Stimulated activated CD4-positive, alpha-beta T cell treated with anti-CD3 and anti-CD28 coated beads, TNF-alpha, amount 100 ng/mL, for 24 hours (primary cell): ENCODE measurements around the gene XAGE3.
"Not testable (repeated sequence)": the region's sequence is repeated elsewhere in the genome, so short reads cannot be mapped to it uniquely, and the experiment has no call there.

Experiments used
- DNase-seq, 3 experiments: peaks; one replicate each; pipeline ENCODE4 v3.0.0-alpha.2; 2020; ENCODE audit warnings: low read depth in 3 of 3

Gene XAGE3

DNA sequence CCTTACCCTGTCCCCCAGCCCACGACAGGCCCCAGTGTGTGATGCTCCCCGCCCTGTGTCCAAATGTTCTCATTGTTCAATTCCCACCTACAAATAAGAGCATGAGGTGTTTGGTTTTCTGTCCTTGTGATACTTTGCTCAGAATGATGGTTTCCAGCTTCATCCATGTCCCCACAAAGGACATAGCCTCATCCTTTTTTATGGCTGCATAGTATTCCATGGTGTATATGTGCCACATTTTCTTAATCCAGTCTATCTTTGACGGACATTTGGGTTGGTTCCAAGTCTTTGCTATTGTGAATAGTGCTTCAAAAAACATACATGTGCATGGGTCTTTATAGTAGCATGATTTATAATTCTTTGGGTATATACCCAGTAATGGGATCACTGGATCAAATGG lies 24.3 kb downstream of the XAGE3 start:
- not testable (repeated sequence) for DNase-seq

- no peak for DNase-seq
Observed at GRCh38 chrX:52839137-52839536, 28.7 kb downstream of the XAGE3 start.

DNA sequence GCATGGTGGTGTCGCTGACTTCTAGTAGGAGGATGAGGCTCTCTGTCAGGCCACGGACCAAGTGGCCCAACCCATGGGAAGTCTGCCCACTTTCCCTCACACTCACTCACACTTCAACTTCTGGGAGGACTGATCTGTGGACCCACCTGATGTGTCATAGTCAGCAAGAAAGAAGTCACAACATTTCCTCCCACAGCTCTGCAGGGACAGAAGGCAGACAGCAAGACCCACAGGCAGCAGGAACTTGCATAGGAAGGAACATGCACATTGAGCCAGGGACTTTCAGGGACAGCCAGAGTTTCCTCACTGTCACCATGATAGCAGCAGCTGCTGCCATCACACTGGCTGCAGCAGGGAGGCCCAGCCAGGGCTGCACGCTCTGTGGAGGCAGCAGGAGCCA lies 37.3 kb downstream of the XAGE3 start:
- no peak for DNase-seq

- DNase-seq, result no peak
Observed at GRCh38 chrX:52824608-52825007, 43.3 kb downstream of the XAGE3 start.

DNA sequence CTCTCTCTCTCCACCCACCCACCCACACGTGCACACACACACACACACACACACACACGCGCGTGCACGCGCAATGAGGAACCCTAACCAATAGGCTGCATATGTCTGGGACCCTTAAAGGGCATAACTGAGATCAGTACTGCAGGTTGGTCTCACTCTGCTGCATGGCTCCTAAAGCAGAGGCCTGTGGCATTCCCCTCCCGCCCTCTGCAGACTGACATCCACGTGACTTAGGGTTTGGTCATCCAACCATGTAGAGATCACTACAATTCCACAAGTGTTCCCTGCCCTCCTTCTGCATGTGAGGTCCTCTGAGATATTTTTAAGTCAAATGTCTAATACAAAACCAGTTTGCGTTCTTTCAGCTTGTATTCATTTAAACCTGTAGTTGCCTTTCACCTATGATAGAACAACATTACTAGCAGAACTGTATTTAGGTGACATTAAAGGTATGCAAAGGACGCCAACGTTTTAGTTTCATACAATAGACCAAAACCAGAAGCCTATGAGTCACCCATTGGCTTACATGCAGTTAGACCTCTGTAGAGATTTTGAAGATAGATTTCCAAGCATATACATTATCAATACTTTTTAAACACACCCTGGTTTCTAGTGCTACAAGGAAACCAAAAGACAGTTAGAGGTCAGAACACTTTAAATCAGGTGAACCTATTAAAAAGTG lies 46.7 kb downstream of the XAGE3 start:
- DNase-seq, result no peak

DNA sequence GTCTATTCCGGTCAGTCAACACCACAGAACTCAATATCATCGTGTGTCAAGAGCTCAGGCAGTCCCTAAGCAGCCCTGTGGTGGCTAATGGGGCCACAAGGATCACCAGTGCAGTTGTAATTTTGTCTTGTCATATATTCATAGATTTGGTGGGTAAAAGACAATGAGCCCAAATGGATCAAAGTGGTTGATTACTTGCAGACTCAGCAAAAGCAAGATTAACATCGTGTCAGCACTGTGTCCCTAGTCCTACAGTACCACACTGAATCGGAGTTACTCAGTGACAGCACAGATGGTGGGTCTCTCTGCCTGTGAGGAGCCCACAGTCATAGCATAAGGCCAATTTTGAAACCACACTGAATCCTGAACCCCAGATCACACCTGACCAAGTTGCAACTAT lies 48.1 kb downstream of the XAGE3 start:
- no peak for DNase-seq
